Measurements from ENCODE around the gene KLRC3.
A peak's percentile ranks its signal among the peaks of the same experiment; 100 is the strongest.
"Not testable (repeated sequence)": the region's sequence is repeated elsewhere in the genome, so short reads cannot be mapped to it uniquely, and the experiment has no call there.

The KLRC3 gene

DNA sequence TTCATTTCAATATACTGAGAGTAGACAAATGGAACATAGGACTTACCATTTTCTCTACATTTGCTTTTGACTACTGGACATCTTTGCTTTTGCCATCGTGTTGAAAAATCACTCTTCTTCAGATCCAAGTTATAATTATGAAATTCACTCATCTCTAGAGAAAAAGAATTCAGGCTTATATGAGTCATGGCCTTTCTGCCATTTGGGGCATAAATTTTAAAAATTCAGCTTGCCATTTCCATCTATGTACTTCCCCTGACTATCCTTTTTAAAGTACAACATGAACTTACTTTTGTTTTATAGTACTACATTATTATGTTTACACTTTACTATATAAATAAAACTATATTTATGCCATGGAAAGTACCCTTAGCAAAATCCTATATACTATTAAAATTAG is 33.5 kb downstream of the KLRC3 start:
- peak; percentile 25 for DNase-seq (ENCODE audit: low read depth)
- H3K4me3 ChIP-seq (ENCODE audit: control insufficient read depth, low read depth, low read length): no peak overlapping the region
- TF ChIP-seq CTCF (conservative IDR thresholded peaks at IDR 0.05; ENCODE audit: control insufficient read depth, insufficient read depth, low read depth, low read length): no peak

GRCh38 chr12:10385166-10385613 is 35.2 kb downstream of the KLRC3 start:
- TF ChIP-seq CTCF (conservative IDR thresholded peaks at IDR 0.05; ENCODE audit: control insufficient read depth, insufficient read depth, low read depth, low read length): no peak
- H3K4me3 ChIP-seq (ENCODE audit: control insufficient read depth, low read depth, low read length): no peak overlapping the region
- peak; percentile 92 for DNase-seq (ENCODE audit: low read depth)

- TF ChIP-seq CTCF (conservative IDR thresholded peaks at IDR 0.05; ENCODE audit: control insufficient read depth, insufficient read depth, low read depth, low read length): no peak
- DNase-seq (ENCODE audit: low read depth): no peak
- no peak overlapping the region for H3K4me3 ChIP-seq (ENCODE audit: control insufficient read depth, low read depth, low read length)
These were observed 36.2 kb downstream of the KLRC3 start for GRCh38 chr12:10384191-10384590.

DNA sequence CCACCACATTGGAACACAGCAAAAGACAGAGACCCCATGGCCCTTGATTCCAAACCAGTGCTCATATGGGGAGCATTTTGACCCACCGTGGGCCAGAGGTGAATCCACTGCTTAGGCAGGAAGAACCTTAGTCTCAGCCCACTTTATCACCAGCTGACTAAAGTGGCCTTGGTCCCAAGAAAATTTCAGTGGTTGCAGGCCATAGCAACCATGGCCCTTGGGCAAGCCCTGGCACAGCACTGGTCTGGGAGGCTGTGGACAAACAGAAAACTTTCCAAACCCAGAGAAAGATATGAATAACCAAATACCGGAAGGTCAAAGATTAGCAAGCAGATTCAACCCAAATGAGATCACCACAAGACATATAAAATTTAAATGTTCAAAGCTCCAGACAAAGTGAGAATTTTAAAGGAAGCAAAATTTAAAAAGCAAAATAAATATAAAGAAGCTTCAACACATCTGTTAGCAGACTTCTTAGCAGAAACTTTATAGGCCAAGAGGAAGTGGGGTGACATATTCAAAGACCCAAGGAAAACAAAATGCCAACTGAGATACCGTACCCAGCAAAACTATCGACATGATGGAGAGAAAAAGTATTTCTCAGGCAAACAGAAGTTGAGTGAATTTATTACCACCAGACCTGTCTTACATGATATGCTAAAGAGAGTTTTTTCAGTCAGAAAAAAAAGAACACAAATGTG is 38.3 kb downstream of the KLRC3 start:
- no peak for TF ChIP-seq CTCF (conservative IDR thresholded peaks at IDR 0.05; ENCODE audit: control insufficient read depth, insufficient read depth, low read depth, low read length)
- no peak for DNase-seq (ENCODE audit: low read depth)
- no peak overlapping the region for H3K4me3 ChIP-seq (ENCODE audit: control insufficient read depth, low read depth, low read length)

- not testable (repeated sequence) for H3K4me3 ChIP-seq (ENCODE audit: control insufficient read depth, low read depth, low read length); DNase-seq (ENCODE audit: low read depth)
These were observed 41.7 kb downstream of the KLRC3 start for GRCh38 chr12:10378737-10379136.

DNA sequence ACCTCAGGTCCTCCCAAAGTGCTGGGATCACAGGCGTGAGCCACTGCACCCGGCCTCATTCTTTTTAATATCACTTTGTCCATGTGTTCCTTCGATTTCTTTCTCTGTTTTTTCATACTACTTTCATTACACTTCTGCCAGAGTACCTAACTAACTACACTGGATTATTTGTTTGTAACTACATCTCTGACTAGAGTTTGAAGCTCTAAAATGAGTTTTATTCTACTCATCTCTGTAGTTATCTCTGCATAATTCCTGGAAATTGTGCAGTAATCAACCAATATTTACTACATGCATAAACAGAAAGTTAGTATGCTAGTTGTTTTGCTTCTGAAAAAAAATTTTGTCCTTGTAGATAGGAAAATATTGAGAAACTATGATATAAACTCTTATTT is 45.8 kb downstream of the KLRC3 start:
- no peak for TF ChIP-seq CTCF (conservative IDR thresholded peaks at IDR 0.05; ENCODE audit: control insufficient read depth, insufficient read depth, low read depth, low read length)
- H3K4me3 ChIP-seq (ENCODE audit: control insufficient read depth, low read depth, low read length): no peak overlapping the region
- no peak for DNase-seq (ENCODE audit: low read depth)

- DNase-seq (ENCODE audit: low read depth): no peak
- no peak for TF ChIP-seq CTCF (conservative IDR thresholded peaks at IDR 0.05; ENCODE audit: control insufficient read depth, insufficient read depth, low read depth, low read length)
These were observed 47.8 kb downstream of the KLRC3 start for GRCh38 chr12:10372559-10372958.

GRCh38 chr12:10371893-10372535 is 48.4 kb downstream of the KLRC3 start:
- not testable (repeated sequence) for H3K4me3 ChIP-seq (ENCODE audit: control insufficient read depth, low read depth, low read length); DNase-seq (ENCODE audit: low read depth)

More at GRCh38 chr12:10372559-10372958, 47.8 kb downstream of the KLRC3 start:
- H3K4me3 ChIP-seq (ENCODE audit: control insufficient read depth, low read depth, low read length): no peak overlapping the region
